Measurements from ENCODE around the gene RPS6KA2.
"Not testable (repeated sequence)": the region's sequence is repeated elsewhere in the genome, so short reads cannot be mapped to it uniquely, and the experiment has no call there.

The RPS6KA2 gene

GRCh38 chr6:166588691-166589336 lies 38.2 kb downstream of the RPS6KA2 start:
- no peak for DNase-seq

DNA sequence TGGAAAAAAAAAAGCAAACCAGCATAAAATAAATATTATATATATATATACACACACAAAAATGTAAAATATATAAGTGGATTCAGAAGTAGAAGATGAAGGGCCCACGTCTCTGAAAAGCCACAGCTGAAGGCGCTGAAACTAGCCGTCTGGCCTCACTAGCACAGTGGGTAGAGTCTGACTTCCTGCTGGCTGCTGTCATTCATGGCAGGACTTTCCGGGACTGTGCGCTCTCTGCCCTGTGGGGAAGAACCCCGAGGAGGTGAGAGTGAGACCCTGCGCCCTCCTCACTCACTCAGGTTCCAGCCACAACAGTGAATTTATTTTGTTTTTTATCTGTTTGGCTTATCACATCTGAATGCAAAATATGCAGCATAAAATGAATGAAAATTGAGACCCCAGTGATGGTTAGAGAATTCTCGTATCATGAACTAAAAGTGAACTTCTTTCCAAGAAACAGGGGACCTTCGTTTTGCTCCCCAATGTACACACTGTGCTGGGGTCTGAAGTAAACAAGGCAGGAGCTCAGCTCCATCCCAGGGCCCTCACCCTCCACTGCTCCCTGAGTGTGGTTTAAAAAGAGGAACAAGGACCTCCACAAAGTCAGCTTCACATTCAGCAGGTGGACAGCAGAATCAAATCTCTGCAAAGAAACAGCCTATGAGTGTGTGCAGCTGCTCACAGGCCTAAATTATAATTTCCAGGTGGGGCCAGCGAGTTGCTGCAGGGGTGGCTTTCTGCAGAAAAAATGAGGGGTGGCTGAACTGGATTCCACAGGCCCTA lies 39.2 kb downstream of the RPS6KA2 start:
- DNase-seq = no peak

DNA sequence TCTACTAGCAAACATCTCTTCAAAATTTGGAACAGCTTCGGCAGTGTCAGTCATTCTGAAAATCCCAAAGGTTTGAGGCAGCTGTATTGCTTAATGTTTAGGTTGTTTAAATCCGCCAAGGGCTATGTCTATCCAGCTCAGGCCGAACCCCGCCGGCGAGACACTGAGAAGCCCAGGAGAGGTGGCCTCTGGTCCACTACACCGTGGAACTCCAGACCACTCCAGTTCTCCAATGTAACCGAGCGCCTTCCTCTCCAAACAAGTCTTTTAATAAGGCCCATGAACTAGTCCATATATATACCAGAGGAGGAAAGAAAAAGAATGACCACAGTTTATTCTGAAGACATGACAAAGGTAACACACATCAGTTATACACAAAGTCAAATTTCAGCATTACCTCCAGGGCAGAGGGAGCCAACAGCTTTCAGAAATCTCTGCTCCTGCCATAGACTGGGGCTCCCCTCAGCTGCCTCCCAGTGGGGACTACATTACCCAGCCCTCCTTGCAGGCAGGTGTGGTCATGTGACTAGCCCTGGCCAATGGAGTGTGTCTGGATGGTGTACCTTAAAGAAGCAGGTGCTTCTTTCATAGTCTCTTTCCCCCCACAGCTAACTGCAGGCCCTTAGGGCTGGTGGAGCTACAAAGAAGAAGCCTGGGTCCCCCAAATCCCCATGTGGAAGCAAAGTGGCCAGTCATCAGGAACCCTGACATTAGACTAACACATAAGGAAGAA lies 40.5 kb downstream of the RPS6KA2 start, which contains the start of gene RAMACL:
Gene RAMACL (minus strand): TSS at position 255 of the 733 bp plus-strand sequence. CDS start 201 bp downstream, at position 54.
- no peak for DNase-seq

GRCh38 chr6:166584853-166585429 lies 42.1 kb downstream of the RPS6KA2 start:
- DNase-seq = no peak

- DNase-seq = no peak
Measured at GRCh38 chr6:166584155-166584554, 42.9 kb downstream of the RPS6KA2 start.

GRCh38 chr6:166583230-166583965 lies 43.7 kb downstream of the RPS6KA2 start:
- DNase-seq = no peak

DNA sequence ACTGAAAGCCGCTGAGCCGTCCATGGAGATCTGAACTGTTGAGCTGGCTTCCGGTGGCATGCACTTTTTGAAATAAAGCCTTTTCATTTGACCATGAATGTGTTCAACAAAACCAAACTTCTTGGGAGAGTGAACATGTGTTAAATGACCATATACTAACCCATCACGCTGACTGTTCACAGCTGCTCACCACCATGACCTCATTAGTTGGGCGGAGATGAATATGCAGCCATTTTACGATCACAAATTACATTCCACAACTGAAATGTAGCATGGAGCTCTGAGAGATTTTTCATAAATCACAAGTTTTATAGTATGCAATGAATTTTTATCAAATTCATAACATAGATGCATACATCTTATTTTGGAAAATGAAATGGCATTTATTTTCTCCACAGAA lies 44.8 kb downstream of the RPS6KA2 start:
- DNase-seq = no peak

DNA sequence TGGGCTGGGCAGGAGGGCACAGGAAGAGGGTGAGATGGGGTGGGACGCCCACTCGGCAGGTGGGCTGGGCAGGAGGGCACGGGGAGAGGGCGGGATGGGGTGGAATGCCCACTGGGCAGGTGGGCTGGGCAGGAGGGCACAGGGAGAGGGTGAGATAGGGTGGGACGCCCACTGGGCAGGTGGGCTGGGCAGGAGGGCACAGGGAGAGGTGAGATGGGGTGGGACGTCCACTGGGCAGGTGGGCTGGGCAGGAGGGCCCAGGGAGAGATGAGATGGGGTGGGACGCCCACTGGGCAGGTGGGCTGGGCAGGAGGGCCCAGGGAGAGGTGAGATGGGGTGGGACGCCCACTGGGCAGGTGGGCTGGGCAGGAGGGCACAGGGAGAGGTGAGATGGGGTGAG lies 45.2 kb downstream of the RPS6KA2 start:
- not testable (repeated sequence) for DNase-seq

DNA sequence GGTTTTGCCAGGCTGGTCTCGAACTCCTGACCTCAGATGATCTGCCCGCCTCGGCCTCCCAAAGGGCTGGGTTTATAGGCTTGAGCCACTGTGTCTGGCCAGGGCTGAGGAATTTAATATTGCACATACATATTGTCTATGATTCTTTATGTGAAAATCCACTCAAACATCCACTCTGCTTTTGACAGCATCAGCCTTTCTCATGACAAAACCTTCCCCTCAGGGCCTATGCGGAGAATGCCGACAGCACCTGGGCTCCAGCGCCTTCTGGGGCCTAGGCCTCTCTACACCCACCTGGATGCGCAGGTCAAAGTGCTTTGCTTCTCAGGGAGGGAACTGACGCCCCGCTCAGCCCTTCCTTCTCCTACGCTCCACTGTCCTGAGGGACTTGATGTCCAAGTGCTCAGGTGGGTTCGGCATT lies 46.0 kb downstream of the RPS6KA2 start:
- DNase-seq = no peak

GRCh38 chr6:166580076-166581050 lies 46.7 kb downstream of the RPS6KA2 start:
- no peak for DNase-seq

- DNase-seq = no peak
Measured at GRCh38 chr6:166579237-166579850, 47.7 kb downstream of the RPS6KA2 start.

GRCh38 chr6:166578536-166579236 lies 48.4 kb downstream of the RPS6KA2 start:
- no peak for DNase-seq

DNA sequence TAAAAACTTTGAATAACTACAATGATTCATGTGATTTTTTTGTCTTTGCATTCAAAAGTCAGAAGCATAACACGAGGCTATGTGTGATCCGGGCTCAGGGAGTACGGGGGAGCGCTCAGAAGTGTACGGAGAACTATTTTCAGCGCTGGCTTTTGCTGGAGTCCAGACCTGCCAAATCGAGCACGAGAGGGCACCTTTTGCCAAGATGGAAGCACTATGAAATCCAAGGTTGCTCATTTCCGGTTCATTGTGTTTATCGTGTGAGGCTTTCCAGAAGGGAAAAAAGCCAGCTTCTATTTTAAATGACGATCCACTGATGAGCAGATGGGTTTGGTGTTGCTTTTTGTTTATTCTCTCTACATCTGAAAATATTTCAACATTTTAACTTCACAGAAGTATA lies 51.8 kb downstream of the RPS6KA2 start:
- no peak for DNase-seq

DNA sequence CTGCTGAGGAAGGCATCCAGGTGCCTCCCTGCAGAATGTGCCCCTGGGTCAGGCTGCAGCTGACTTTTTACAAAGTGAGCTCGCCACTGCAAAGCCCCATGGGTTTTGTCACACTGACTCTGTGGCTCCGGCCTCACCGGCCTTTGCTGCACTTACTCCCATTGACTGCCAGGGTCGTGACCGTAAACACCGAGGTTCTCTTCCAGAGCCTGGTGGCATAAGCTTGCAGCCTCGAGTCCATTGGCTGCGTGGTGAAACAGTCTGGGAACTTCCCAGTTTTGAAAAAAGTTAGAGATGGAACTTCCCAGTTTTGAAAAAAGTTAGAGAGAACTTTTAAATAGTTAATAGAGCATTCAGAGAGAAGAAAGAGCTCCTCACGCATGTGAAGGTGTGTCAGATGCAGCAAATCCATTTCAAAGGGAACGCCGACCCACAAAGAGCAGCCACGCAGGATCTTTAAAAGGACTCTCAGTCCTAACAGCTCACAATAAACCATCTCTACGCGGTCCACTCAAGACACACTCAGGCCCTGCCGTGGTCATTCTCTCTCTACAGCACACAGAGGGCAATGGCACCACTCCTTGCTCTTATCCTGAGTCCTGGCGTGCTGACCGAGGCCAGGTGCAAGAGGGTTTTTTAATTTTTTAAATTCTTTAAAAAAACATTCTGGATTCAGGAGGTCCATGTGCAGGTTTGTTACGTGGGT lies 53.4 kb downstream of the RPS6KA2 start:
- no peak for DNase-seq

- DNase-seq = peak; percentile 60
Measured at GRCh38 chr6:166572370-166573261, 54.4 kb downstream of the RPS6KA2 start.

DNA sequence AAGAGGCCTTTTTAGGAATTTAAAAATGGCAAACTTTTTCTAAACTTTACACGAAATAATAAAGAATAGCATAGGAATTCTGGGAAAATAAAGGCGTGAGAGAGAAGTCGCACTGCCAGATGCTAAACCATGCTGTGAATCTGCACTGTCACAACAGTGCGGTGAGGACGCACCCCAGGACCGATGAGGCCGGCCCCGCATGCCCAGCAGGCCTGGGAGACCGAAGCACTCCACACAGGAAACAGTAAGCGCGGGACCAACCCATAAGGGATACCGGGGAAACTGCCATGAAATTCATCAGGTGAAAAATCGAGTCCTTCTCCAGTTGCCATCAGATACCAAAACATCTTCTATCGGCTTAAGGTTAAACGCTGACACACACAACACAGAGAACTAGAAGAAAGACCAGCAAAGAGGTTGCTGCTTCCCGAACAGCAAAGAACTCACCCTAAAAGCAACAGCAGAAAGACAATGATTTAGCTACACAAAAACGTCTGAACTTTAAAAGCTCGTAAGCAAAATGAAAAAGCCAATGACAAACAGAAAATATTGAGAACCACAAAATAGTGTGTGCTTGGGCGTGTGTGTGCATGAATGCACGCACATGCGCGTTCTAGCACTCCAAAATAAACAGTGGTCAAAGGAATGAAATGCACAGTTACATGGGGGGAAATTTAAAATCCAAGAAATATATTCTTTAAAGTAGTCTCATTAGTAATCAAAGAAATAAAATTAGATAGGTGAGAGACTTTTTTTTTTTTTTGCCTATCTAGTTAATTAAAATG lies 55.9 kb downstream of the RPS6KA2 start:
- no peak for DNase-seq

- DNase-seq = no peak
Measured at GRCh38 chr6:166569206-166569605, 57.8 kb downstream of the RPS6KA2 start.

GRCh38 chr6:166567813-166568212 lies 59.2 kb downstream of the RPS6KA2 start:
- no peak for DNase-seq

Data from eye (tissue), 1 donor.